ENCODE results near the gene ZMIZ1.

ZMIZ1 gene

DNA sequence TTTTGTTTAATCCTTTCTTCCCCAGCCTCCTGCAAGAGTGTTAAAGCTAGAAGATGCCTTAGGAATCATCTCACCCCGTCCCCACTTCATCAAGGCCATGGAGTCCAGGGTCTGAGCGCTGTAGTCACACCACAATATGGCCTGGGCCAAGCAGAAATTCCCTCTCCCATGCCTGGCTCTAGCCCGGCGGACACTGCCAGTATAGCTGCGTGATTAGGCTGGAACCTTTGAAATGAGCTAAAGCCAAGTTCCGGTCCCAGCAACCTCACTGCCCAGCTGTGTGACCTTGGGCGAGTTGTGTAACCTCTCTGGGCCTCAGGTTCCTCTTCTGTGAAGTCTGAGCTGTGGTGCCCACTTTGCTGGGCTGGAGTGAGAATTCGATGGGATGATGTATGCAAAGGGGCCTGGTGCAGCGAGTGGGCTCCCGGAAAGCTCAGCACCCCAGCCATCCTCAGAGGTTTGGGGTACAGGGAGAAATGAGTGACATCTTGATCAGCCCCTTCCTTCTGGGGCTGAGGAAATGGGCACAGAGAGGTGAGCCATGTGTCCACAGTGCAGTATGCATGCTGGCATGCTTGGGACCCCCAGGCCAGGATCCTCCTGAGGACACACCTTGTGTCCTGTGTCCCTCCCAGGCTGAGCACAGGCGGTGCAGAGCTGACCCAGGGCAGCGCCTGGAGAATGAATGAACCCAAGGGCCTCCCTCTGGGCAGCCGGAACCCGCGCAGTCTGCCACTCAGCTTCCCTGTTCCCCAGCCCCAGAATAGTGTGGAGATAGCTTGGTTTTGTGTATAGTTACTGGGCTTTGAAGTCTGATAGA is 118.6 kb downstream of the ZMIZ1 start:
- DNase-seq (ENCODE audit: low spot score) = no peak

DNA sequence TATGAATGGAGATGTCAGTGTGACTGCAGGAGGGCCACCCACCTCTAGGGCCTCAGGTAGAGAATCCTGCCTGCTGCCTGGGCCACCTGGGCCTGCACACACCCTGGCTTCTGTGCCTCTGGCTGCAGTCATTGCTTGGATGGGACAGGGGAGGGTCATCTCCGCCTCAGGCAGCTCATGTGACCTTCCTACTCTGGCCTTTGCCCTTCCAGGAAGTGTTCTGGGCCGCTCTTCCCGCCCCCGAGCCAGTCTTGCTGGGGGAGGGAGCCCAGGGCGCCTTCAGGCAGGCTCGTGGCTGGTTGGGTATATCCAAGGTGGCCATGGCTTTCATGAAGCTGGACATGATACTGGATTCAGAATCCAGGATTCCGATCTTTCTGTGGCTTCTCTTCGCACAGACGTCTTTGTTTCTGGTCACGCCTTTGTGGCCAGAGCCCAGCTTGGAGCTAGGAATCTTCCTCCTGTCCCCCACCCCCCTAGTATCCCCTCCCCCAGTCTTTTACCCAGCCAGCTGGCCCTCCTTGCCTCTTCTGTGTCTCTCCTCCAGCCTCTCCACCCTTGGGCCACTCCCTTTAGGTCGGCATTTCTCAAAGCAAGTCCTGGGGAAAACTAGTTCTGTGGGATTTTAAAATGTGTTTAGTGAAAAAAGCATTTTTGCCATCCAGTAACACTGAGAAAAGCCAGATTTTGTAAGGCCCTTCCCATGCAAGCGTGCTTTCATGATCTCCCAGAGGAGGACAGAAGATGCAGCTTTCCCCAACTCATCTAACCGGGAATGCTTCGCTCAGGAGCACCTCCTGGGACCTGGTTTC is 119.6 kb downstream of the ZMIZ1 start:
- DNase-seq (ENCODE audit: low spot score) = no peak

GRCh38 chr10:79189181-79189580 is 120.4 kb downstream of the ZMIZ1 start:
- DNase-seq (ENCODE audit: low spot score) = no peak

DNA sequence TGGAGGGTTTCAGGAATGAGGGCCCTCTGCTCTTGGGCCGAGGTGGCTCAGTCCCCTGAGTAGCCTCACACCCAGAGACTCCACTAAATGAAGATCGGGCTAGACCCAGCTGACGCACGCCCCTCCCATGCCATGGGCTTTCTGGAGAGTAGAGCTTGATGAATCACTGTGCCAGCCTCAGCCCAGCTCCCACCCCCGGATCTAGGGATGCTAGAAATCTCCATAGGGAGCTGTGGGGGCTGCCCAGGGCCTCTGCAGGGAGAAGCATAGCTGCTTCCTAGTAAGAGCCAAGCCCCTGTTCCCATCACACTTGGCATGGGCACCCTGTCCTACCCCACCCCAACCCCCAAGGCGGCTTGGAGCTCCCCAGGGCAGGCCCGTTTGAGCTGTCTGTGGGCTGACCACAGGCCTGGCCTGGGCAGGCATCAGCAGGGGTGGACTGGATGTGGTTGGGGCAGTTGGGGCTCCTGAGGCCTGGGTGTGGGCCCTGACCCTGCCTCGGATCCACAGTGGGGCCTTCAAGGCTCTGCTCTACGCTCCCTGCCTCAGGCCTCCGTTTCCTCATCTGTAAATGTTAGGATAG is 121.2 kb downstream of the ZMIZ1 start:
- no peak for DNase-seq (ENCODE audit: low spot score)

DNA sequence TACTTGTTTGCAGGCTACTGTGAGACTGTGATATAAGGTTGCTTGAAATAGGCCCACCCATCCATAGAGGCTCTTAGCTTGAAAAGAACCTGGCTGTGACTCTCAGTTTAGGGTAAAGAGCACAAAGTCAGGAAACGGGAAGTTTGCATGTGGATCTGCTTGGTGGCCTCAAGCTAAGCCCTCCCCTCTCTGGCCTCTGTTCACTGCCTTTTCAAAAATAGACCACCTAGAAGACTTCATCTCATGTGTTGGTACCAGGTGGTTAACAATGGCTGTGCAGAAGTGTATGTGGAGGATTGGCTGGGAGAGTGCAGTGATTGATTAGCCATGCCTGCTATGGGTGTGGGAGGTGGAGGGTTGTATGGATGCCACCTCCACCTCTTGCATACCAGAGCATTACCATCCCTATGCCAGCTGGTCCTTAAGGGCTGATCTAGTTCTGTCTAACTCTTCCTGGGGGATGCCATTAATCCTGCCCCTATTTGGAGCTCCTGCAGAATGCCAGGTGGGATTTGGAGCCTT is 122.0 kb downstream of the ZMIZ1 start:
- no peak for DNase-seq (ENCODE audit: low spot score)

DNA sequence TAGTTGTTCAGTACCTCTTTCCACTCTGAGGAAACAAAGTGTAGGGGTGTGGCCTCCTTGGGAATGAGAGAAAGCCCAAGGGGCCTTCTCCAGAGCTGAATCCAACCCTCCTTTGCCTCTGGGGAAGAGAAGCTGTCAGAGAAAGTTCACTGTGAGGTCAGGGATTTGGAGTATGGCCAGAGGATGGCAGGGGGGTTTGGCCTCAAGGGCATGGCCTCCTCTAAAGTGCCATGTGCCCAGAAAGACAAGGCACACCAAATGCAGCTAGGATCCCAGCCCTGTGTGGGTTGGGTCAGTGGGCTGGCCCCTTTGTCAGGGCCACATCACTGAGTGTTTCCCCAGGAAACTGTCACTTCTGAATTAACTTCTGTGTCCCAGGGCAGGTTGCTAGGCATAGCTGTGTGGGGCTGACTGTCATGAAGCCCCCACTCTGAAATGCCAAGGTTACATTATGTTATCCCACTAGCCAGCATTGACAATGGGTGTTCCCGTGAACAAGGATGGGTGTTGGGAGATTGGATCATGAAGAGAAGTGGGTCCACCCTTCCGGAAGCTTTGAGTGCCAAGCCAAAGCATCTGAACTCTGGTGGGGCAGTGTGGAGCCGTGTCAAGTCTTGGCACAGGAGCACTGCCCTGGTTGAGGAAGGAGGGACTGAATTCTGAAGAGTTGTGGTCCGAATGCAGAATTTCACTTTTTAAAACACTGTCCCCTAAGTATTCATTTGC is 123.3 kb downstream of the ZMIZ1 start:
- DNase-seq (ENCODE audit: low spot score) = no peak

- DNase-seq (ENCODE audit: low spot score) = peak; percentile 65
Observed at GRCh38 chr10:79192677-79193003, 123.9 kb downstream of the ZMIZ1 start.

- no peak for DNase-seq (ENCODE audit: low spot score)
Observed at GRCh38 chr10:79193694-79194382, 125.1 kb downstream of the ZMIZ1 start.

DNA sequence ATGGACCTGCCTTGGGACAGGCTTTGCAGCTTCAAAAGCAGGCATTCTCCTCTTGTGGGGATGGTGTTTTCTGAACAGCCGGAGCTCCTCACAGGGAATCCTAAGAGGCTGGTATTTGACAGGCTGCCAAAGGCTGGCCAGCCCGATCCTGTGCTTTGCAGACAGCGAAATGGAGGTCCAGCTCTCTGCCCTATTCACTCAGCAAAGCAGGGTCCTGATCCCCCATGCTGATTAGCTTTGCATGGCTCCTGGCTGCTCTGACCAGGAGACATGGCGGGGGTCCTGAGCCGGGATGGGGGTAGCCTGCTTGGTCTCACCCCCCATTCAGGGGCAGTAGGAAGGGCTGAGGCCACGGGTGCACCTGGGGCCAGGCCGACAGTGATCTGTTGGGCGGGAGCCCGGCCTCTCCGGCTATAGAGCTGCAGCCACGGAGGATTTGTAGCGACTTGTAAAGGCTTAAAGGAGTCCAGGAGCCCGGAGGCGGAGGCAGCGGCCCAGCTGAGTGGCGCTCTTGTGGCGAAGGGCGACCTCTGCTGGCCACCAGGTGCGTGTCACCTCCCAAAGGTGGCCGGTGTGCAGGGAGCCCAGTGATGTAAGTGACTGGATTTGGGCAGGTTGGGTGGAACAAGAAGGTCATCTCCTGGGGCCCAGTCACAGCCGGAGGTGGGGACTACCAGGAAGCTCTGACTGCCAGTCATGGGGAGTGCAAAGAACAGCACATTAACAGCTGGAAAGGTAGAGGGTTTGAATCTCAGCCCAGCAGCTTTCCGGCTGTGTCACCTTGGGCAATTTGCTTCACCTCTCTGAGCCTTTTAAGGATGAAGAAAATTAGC is 126.5 kb downstream of the ZMIZ1 start:
- peak; percentile 82 for DNase-seq (ENCODE audit: low spot score)

- peak; percentile 81 for DNase-seq (ENCODE audit: low spot score)
Observed at GRCh38 chr10:79196470-79197461, 128.0 kb downstream of the ZMIZ1 start.

DNA sequence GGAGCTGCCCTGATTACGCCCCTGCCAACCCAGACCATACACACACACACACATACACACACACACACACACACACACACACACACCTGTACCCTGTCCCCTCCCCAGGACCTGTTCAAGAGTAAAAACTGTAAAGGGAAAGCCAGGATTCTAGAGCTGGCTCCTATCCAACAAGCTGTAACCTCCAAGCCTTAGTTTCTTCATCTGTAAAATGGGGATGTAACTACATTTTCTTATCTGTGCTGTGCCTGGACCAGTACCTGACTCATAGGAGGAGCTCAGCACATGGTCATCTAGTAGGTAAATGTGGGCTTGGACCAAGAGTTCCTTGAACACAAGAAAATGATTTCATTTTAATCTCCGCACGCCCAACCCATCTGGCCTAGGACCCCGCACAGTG is 128.8 kb downstream of the ZMIZ1 start:
- DNase-seq (ENCODE audit: low spot score) = no peak

GRCh38 chr10:79200346-79200745 is 131.6 kb downstream of the ZMIZ1 start:
- DNase-seq (ENCODE audit: low spot score) = no peak

DNA sequence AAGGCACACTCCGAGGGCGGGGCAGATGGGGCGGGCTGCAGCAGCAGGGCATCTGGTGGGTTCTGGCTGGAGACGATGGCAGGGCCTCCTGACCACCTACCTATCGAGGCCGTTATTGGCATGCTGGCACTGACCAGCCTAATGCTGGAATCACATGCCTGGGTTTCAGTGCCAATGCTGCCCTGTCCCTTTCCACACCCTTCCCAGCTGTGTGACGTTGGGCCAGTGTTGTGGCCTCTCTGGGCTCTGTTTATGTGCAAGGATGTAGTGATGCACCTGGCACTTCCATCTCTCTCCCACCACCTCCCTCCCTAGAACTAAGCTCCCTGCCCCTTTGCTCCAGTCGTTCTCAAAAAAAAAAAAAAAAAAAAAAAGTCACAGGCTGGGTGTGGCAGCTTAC is 132.9 kb downstream of the ZMIZ1 start:
- DNase-seq (ENCODE audit: low spot score) = no peak

DNA sequence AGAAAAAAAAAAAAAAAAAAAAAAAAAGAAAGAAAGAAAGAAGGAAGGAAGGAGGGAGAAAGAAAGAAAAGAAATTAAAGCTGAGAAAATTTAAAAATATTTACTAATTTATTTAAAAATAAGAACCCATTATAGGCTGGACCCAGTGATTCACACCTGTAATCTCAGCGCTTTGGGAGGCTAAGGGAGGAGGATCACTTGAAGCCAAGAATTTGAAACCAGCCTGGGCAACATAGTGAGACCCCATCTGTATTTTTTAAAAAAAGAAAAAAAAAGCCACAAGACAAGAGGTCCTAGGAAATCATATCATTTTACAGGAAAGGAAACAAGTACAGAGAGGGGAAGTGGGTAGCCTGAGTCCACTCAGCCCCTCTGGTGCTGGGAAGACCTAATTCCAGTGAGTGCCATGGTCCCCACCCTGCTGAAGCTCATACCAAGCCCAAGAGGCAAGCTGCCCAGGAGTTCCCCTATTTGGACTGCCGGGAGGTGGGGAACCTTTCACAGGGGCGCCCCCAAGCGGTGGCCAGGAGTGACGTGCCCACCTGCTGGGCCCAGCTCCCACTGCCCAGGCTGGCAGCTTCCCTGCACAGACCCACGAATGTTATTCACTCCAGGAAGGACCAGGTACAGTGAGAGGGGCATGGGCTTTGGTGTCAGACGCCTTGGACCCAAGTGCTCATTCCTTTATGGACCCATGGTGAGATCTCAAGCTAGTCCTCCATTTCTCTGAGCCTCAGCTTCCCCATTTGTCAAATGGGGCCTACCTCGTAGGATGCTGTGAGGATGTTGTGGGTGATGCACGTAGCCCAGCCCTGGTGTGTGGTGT is 133.6 kb downstream of the ZMIZ1 start:
- DNase-seq (ENCODE audit: low spot score) = no peak

DNA sequence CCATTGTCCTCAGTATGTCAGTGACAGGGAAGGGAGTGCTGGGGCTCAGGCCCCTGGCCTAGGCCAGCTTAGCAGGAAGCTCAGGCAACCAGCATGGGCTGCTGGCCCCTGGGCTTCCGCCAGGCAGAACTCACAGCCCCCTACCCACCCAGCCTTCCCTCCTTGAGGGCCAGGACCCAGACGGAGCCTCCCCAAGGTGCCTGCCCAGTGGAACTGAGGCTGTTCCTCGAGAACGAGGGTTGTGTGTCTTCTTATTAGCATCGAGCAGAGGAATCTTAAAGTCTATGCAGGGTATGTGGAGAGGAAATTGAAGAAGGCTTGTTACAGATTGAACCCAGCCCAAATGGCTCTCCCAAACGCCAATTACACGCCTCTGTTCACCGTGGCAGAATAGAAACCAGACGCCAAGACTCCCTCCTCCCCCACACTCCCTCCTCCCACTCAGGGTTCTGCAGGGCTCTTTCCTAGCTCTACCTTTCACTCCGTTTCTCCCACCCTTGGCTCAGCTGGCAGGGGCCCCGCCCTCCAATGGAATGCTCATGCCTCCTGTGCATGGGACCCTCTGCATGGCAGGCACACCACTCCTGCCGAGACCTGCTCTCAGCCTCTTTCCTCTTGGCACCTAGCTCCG is 134.4 kb downstream of the ZMIZ1 start:
- DNase-seq (ENCODE audit: low spot score) = no peak

DNA sequence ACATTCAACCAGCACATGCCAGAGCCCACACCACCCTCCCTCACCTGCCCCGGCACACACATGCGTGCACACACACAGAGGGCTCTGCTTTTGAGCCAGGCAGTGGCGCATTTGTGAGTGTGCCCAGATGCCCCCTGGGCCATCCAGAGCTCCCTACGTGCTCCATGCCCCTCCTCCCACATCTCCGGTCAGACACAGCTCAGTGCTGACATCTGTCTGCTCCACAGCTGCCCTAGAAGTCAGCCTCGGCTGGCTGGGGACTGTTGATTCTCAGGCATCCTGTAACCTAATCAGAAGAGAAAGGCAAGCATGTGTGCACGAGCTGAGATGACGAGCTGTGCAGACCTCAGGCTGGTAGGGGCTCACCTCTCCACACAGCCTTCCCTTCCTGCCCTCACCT is 135.1 kb downstream of the ZMIZ1 start:
- DNase-seq (ENCODE audit: low spot score) = no peak

DNA sequence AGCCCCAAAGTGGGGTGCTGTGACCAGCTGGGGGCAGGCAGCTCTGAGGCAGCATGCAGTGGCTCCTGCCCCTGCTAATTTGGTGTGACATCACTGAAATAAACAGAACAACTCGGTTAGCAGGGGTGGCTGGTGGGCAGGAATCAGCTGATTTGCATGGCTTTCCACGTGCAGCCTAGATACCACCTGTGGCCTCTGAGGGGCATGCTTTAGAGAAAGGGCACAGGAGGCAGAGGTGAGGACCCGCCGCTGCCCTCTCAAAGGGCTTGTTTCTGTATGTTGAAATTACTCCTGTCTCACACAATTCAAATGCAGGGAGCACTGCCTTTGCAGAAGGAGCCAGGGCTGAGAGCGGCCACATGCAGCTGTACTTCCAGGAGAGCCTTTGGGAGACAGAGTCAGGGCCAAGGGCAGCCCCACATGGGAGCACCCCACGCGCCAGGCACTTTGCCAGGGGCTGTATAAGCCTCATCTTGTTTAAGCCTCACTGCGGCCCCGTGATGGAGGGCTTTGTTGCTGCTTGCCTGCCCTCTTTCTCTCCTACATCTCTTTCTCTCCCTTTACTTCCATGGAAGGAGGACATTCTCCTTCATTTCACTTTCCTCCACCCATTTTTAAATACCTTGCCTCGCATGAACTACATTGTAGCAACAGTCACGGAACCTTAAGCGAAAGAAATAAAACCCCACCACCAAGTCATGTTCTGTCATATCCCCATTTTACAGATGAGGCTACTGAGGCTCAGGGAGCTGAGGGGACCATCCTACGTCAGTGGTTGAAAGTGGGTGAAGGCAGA is 137.7 kb downstream of the ZMIZ1 start:
- no peak for DNase-seq (ENCODE audit: low spot score)

- no peak for DNase-seq (ENCODE audit: low spot score)
Observed at GRCh38 chr10:79207096-79207357, 138.3 kb downstream of the ZMIZ1 start.

Measured in AG08396 (cell line).